PFSK-1 (cell line): ENCODE results near the gene KCNMB1.

Experiments used
- FOXP2 ChIP-seq: optimal IDR thresholded peaks from 2 replicates; pipeline ENCODE3; 2011; ENCODE audit warnings: borderline replicate concordance, control low read depth, inconsistent platforms; ENCODE audit not compliant: insufficient read depth; ENCODE audit errors: extremely low read length, extremely low read depth
- POLR2AphosphoS5 ChIP-seq: IDR thresholded peaks from 2 replicates; pipeline ENCODE4 v1.6.1; 2012; ENCODE audit warnings: low read depth, mild to moderate bottlenecking, control low read depth, low read length, moderate library complexity
- SIN3A ChIP-seq: IDR thresholded peaks from 2 replicates; pipeline ENCODE4 v1.6.1; 2012; ENCODE audit warnings: mild to moderate bottlenecking, low read length, moderate library complexity, borderline replicate concordance; ENCODE audit not compliant: insufficient read depth

- TF ChIP-seq SIN3A (no peak), POLR2AphosphoS5 (no peak), FOXP2 (no peak)
Measured at GRCh38 chr5:170432669-170433068, 43.5 kb upstream of the KCNMB1 start.
